Stomach (tissue), 4 donors: Measurements from ENCODE around the gene C20orf202.
A peak's percentile ranks its signal among the peaks of the same experiment; 100 is the strongest.

Experiments used
- CTCF ChIP-seq, 7 experiments: fragments of 450-650 bp in 4 of 7; fragments of 200-600 bp in 3 of 7; sonication (generic) in 3 of 7; IDR thresholded peaks; one replicate each; pipeline ENCODE4 v1.5.1; 2016 to 2019; ENCODE audit warnings: antibody characterized with exemption in 7 of 7, control low read depth in 2 of 7, mild to moderate bottlenecking in 1 of 7
- EP300 ChIP-seq: sonication (generic); formaldehyde crosslinking; IDR thresholded peaks from one replicate; pipeline ENCODE4 v1.6.1; 2017; ENCODE audit warnings: antibody characterized with exemption
- POLR2A ChIP-seq, 4 donors: fragments of 450-650 bp; IDR thresholded peaks; one replicate each; pipeline ENCODE4 v1.6.1; 2016; ENCODE audit warnings: antibody characterized with exemption in 4 of 4, control low read depth in 2 of 4, mild to moderate bottlenecking in 1 of 4, moderate library complexity in 1 of 4
- POLR2AphosphoS5 ChIP-seq, 3 donors: sonication (generic); formaldehyde crosslinking; IDR thresholded peaks; one replicate each; pipeline ENCODE4 v1.6.1; 2016; ENCODE audit warnings: antibody characterized with exemption in 3 of 3

- TF ChIP-seq CTCF (IDR thresholded peaks at IDR 0.05), result peak in 5 of 7 experiments; percentile 67 to 80 (median 74)
- TF ChIP-seq POLR2A (IDR thresholded peaks at IDR 0.05), result no peak
- peak in 1 of 3 donors; percentile 35 for TF ChIP-seq POLR2AphosphoS5 (IDR thresholded peaks at IDR 0.05)
- no peak for TF ChIP-seq EP300
Observed at GRCh38 chr20:1212607-1213396, 9.5 kb downstream of the C20orf202 start.
